ENCODE data around the gene KLK7.

KLK7 gene

GRCh38 chr19:50949861-50950260, 33.9 kb downstream of the KLK7 start:
- no peak overlapping the region for H3K4me3 ChIP-seq (ENCODE audit: low read depth, low read length)
- TF ChIP-seq CTCF (IDR thresholded peaks at IDR 0.05; ENCODE audit: low read depth, low read length) = no peak

- TF ChIP-seq CTCF (IDR thresholded peaks at IDR 0.05; ENCODE audit: low read depth, low read length) = no peak
- H3K4me3 ChIP-seq (ENCODE audit: low read depth, low read length) = no peak overlapping the region
These were observed 36.6 kb downstream of the KLK7 start for GRCh38 chr19:50947123-50947522.

- H3K4me3 ChIP-seq (ENCODE audit: low read depth, low read length) = no peak overlapping the region
- TF ChIP-seq CTCF (IDR thresholded peaks at IDR 0.05; ENCODE audit: low read depth, low read length) = no peak
These were observed 38.9 kb downstream of the KLK7 start for GRCh38 chr19:50944795-50945194.

DNA sequence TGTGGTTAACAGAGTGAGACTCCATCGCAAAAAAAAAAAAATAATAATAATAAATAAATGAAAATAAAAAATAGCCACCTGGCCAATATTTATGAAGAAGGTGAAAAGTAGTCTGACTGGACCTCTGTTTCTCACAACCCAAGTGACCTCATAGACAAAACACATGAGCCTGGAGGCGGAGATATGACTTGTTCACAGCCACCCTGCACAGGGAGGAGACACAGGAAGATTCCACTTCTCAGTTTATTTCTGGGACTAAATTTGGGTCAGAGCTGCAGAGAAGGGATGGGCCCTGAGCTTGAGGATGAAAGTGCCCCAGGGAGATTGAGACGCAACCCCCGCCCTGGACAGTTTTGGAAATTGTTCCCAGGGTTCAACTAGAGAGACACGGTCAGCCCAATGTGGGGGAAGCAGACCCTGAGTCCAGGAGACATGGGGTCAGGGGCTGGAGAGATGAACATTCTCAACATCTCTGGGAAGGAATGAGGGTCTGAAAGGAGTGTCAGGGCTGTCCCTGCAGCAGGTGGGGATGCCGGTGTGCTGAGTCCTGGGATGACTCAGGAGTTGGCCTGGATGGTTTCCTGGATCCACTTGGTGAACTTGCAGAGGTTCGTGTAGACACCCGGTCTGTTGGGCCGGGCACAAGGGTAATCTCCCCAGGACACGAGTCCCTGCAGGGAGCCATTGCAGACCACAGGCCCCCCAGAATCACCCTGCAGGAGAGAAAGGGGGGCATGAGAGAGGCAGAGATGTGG, 40.5 kb downstream of the KLK7 start:
- TF ChIP-seq CTCF (IDR thresholded peaks at IDR 0.05; ENCODE audit: low read depth, low read length) = no peak
- no peak overlapping the region for H3K4me3 ChIP-seq (ENCODE audit: low read depth, low read length)

GRCh38 chr19:50939596-50939995, 44.1 kb downstream of the KLK7 start:
- H3K4me3 ChIP-seq (ENCODE audit: low read depth, low read length) = no peak overlapping the region
- TF ChIP-seq CTCF (IDR thresholded peaks at IDR 0.05; ENCODE audit: low read depth, low read length) = no peak

GRCh38 chr19:50933640-50934039, 50.1 kb downstream of the KLK7 start:
- no peak overlapping the region for H3K4me3 ChIP-seq (ENCODE audit: low read depth, low read length)
- TF ChIP-seq CTCF (IDR thresholded peaks at IDR 0.05; ENCODE audit: low read depth, low read length) = no peak

GRCh38 chr19:50932690-50933083, 51.0 kb downstream of the KLK7 start:
- no peak for TF ChIP-seq CTCF (IDR thresholded peaks at IDR 0.05; ENCODE audit: low read depth, low read length)

More at GRCh38 chr19:50932690-50933083, 51.0 kb downstream of the KLK7 start:
- no peak overlapping the region for H3K4me3 ChIP-seq (ENCODE audit: low read depth, low read length)
